Fibroblast of upper back skin (primary cell): ENCODE results near the gene DTX1.
"Not testable (repeated sequence)": the region's sequence is repeated elsewhere in the genome, so short reads cannot be mapped to it uniquely, and the experiment has no call there.

Source experiments
- DNase-seq: peaks from one replicate; pipeline ENCODE4 v3.0.0-alpha.2; 2013

DTX1 gene

GRCh38 chr12:113140706-113141105 lies 84.2 kb downstream of the DTX1 start:
- DNase-seq, result no peak

- not testable (repeated sequence) for DNase-seq
Measured at GRCh38 chr12:113141716-113142115, 85.2 kb downstream of the DTX1 start.

GRCh38 chr12:113142173-113142885 lies 85.8 kb downstream of the DTX1 start:
- no peak for DNase-seq

DNA sequence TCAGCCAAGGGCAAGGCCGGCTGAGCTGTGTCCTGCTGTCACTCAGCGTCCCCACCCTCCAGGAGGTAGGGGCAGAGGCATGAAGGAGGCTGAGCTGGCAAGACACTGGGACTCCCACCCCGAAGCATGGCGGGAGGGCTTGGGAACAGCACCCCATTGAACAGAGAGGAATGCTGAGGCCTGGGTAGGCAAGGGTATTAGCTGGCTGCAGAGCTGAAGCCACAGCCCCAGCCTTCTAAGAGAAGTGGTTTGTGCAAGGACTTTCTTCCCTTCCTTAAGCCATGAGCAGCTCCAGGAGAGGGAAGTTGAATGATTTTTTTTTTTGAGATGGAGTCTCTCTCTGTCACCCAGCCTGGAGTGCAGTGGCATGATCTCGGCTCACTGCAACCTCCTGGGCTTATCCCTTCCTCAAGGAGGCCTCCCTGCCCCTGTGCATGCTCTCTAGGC lies 86.4 kb downstream of the DTX1 start:
- no peak for DNase-seq

GRCh38 chr12:113143959-113144358 lies 87.4 kb downstream of the DTX1 start:
- no peak for DNase-seq

DNA sequence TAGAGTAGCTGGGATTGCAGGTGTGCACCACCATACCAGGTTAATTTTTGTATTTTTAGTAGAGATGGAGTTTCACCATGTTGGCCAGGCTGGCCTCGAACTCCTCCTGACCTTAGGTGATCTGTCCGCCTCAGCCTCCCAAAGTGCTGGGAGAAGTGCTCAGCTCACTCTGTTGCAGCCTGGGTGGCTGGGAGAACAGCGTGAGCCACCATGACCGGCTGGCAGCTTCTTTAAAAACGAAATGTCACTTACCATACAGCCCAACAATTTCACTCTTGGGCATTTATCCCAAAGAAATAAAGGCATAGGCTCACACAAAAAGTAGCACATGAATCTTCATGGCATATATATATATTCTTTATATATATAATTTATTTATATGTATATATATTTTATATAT lies 88.3 kb downstream of the DTX1 start:
- DNase-seq, result no peak

DNA sequence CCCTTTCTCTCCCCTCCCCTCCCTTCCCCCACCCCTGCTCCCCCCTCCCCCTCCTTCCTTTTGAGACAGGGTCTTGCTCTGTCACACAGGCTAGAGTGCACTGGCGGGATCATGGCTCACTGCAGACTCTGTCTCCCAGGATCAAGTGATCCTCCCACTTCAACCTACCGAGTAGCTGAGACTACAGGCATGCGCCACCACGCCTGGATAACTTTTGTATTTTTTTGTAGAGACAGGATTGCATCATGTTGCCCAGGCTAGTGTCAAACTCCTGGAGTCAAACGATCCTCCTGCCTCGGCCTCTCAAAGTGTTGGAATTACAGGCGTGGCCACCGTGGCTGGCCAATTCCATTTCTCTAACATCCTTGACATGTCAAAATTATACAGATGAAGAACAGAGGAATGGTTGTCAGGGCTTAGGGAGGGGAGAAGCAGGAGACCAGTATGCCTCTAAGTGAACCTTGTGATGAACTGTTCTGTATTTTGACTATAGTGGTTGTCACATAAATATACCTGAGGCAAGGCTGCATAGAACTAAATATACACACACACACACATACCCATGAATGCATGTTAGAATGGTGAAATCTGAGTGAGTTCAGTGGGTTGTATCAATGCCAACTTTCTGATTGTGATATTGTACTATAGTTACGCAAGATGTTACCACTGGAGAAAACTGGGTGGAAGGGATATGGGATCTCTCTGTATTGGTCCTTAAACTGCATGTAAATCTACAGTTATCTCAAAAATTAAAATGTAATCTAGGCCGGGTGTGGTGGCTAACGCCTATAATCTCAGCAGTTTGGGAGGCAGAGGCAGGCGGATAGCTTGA lies 89.4 kb downstream of the DTX1 start:
- DNase-seq, result peak; percentile 8

DNA sequence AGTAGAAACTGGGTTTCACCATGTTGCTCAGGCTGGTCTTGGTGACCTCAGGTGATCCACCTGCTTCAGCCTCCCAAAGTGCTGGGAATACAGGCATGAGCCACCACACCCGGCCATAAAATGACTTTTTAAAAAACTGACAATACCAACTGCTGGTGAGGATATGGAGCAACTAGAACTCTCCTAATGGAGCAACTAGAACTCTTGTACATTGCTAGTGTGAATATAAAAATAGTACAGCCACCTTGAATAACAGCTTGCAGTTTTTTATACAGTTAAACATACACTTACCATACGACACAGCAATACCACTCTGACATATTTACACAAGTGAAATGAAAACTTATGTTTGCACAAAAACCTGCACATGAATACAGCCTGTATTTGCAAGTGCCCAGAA lies 90.5 kb downstream of the DTX1 start:
- no peak for DNase-seq
